ENCODE measurements around the gene ASIC4. TPM values are rescaled to one million over a fixed set of nuclear protein-coding genes. Genes with fewer than 3 reads are reported as not detected.

The ASIC4 gene
- total RNA-seq, 2 donors from 2014 or later = not detected

DNA sequence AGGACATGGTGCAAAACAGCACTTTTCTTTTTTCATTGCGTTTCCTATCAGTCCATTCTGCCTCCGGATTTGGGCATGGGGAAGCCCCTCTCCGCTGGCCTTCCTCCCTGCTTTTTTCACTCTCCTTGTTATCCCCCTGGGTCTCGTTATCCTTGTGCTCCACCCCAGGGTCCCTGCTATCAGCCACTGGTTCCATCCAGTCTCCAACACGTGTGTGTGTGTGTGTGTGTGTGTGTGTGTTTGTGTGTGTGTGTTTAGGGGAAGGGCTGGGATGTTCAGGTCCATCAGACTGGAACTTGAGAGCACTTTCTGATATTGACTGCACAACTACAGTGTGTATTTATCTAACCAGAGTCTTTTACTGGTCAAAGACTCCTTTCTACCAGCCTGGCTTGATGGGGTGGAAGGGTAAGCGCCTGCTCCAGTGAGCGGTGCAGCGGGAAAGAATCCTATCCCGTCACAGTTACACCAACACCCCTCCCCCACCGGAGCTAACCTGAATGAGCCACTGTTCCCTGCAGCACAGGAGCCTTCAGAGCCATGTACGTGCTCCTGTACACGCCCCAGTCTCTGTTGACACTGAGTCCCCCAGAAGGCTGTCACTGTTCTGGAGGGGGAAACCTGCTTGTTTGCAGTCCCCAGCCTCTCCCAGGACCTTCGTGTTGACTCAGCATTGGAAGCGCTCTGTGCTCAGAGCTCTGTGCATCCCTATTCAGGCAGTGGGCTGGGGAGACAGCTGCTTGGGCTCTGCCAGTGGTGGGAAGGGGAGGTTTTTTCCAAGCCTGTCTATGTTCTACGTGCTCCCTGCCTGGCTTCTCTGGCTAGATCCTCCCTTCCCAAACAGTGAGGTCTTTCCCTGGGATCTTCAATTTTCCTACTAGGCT lies 62.5 kb downstream of the ASIC4 start:
- Histone ChIP-seq H3K27ac (peak overlapping the region in 1 of 4 donors; percentile 43), H3K27me3 (no peaks in the 10 kb centered on the region), H3K36me3 (replicated peaks in 1 of 2; ENCODE audit: insufficient read depth in 1 of 2, low read depth in 2 of 2) (no peaks in the 10 kb centered on the region), H3K4me3 (no peak overlapping the region), H3K4me1 (peaks cover 26% of the 10 kb centered on the region), H3K9me3 (no peaks in the 10 kb centered on the region)
- WGBS, 2 donors = 46 to 56% methylated on average over 13 to 15 of the region's 15 CpGs
- ATAC-seq (peak; percentile 53), DNase-seq (peak; percentile 54 to 76 (median 68))
- intact Hi-C loops (cut with DNase I) = no loop called here
- TF ChIP-seq POLR2A (IDR thresholded peaks at IDR 0.05) = no peak
- TF ChIP-seq, protein P1, sequence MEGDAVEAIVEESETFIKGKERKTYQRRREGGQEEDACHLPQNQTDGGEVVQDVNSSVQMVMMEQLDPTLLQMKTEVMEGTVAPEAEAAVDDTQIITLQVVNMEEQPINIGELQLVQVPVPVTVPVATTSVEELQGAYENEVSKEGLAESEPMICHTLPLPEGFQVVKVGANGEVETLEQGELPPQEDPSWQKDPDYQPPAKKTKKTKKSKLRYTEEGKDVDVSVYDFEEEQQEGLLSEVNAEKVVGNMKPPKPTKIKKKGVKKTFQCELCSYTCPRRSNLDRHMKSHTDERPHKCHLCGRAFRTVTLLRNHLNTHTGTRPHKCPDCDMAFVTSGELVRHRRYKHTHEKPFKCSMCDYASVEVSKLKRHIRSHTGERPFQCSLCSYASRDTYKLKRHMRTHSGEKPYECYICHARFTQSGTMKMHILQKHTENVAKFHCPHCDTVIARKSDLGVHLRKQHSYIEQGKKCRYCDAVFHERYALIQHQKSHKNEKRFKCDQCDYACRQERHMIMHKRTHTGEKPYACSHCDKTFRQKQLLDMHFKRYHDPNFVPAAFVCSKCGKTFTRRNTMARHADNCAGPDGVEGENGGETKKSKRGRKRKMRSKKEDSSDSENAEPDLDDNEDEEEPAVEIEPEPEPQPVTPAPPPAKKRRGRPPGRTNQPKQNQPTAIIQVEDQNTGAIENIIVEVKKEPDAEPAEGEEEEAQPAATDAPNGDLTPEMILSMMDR (IDR thresholded peaks at IDR 0.05) = no peak

DNA sequence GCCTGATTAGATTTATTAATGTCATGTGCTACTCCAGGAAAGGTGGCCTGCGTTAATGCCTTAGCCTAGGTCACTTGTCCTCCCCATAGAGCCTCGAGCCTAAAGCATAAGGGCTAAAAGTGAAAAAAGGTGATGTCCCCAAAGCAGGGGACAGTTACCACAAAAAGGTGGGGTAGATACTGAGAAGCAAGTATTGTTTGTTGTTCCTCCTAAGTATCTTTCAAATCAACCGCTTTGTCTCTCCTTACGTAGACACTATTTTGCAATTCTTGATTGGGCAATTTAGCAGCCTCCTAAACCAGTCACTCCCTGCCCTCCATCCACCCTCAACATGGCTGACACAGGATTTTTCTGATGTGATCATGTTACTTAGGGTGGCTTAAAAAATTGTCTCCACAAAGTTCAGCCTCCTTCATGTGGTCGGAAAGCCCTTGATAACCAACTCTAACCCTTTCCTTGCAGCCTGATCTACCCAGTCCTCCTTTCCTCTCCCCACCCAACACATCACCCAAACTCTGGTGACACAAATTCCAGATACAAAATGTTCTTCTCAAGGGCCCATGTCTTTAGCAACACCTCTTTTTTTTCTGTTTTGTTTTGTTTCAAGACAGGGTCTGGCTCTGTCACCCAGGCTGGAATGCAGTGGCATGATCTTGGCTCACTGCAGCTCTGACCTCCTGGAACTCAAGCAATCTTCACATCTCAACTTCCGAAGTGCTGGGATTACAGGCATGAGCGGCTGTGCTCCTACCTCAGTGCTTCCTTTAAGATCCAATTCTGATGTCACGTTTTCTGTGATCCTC lies 64.7 kb downstream of the ASIC4 start:
- Histone ChIP-seq H3K4me3 (no peak overlapping the region), H3K36me3 (replicated peaks in 1 of 2; ENCODE audit: insufficient read depth in 1 of 2, low read depth in 2 of 2) (no peaks in the 10 kb centered on the region), H3K27me3 (no peaks in the 10 kb centered on the region), H3K9me3 (no peaks in the 10 kb centered on the region), H3K27ac (no peak overlapping the region), H3K4me1 (peaks cover 18% of the 10 kb centered on the region)
- WGBS, 2 donors = 72 to 73% methylated on average over 8 of the region's 8 CpGs
- ATAC-seq (no peak), DNase-seq (no peak)
- intact Hi-C loops (cut with DNase I) = no loop called here
- TF ChIP-seq, protein P1 (IDR thresholded peaks at IDR 0.05) = no peak
- TF ChIP-seq POLR2A (IDR thresholded peaks at IDR 0.05) = no peak

DNA sequence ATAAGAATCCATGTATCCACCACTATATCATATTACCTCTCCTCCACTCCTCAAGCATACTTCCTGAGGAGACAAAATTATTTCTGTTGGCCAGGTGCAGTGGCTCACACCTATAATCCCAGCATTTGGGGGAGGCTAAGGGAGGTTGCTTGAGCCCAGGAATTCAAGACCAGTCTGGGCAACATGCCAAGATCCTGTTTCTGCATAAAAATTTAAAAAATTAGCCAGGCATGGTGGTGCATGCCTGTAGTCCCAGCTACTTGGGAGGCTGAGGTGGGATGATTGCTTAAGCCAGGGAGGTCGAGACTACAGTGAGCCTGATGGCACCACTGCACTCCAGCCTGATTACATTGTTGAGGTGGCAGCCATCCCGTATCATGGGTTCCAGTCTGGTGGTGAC lies 67.1 kb downstream of the ASIC4 start:
- TF ChIP-seq, protein P1 (IDR thresholded peaks at IDR 0.05) = no peak
- TF ChIP-seq POLR2A (IDR thresholded peaks at IDR 0.05) = no peak
- no peak for ATAC-seq
- intact Hi-C loops (cut with DNase I) = no loop called here
- peaks cover 8% of the 10 kb centered on the region for H3K4me1 ChIP-seq
- WGBS, 2 donors = 61 to 75% methylated on average over 2 of the region's 2 CpGs
- H3K4me3 ChIP-seq = no peak overlapping the region
- no peaks in the 10 kb centered on the region for H3K36me3 ChIP-seq (replicated peaks in 1 of 2; ENCODE audit: insufficient read depth in 1 of 2, low read depth in 2 of 2)
- no peaks in the 10 kb centered on the region for H3K27me3 ChIP-seq
- DNase-seq = no peak
- H3K27ac ChIP-seq = no peak overlapping the region
- H3K9me3 ChIP-seq = no peaks in the 10 kb centered on the region

Small RNA genes within 50 kb of the gene (microRNA-seq; reads per million reads assigned to microRNA genes)
- gene MIR3132 (ENCODE audit: borderline number of aligned reads in 2 of 2, borderline replicate concordance in 2 of 2) = 0 reads per million in 2 donors

Small RNA genes within 50 kb of the gene (small RNA-seq; reads per million reads assigned to genes)
- gene MIR3132 = not detected

Other genes starting within 250 kb of the ASIC4 start
- gene DNAJB2, start 235.1 kb upstream of the ASIC4 start, total RNA-seq = 10 to 100 TPM; 60.3 to 68.0 TPM
- 10 to 100 TPM; 18.7 to 19.8 TPM for gene PTPRN, start 205.1 kb upstream of the ASIC4 start, total RNA-seq
- gene RESP18, start 181.7 kb upstream of the ASIC4 start, total RNA-seq = not detected
- gene DNPEP, start 126.6 kb upstream of the ASIC4 start, total RNA-seq = 10 to 100 TPM; 18.4 to 24.7 TPM
- gene DES, start 96.1 kb upstream of the ASIC4 start, total RNA-seq = 10 to 100 TPM; 12.7 to 23.1 TPM
- 1 to 10 TPM; 2.9 to 3.6 TPM for gene SPEG, start 79.6 kb upstream of the ASIC4 start, total RNA-seq
- 10 to 100 TPM; 40.5 to 57.4 TPM for gene GMPPA, start 15.6 kb upstream of the ASIC4 start, total RNA-seq
- gene CHPF, start 29.3 kb downstream of the ASIC4 start, total RNA-seq = 100 to 1,000 TPM; 115 to 232 TPM
- gene TMEM198, start 29.5 kb downstream of the ASIC4 start, total RNA-seq = 1 to 10 TPM; 3.3 to 5.7 TPM
- 100 to 1,000 TPM; 119 to 185 TPM for gene OBSL1, start 57.1 kb downstream of the ASIC4 start, total RNA-seq
- gene INHA, start 57.8 kb downstream of the ASIC4 start, total RNA-seq = 1 to 10 TPM in 1 of 2 donors, under 1 TPM in 1; 0.66 to 1.6 TPM
- gene STK11IP, start 83.4 kb downstream of the ASIC4 start, total RNA-seq = 10 to 100 TPM in 1 of 2 donors, 1 to 10 TPM in 1; 9.6 to 18.1 TPM
- gene SLC4A3, start 113.1 kb downstream of the ASIC4 start, total RNA-seq = 10 to 100 TPM in 1 of 2 donors, 1 to 10 TPM in 1; 2.6 to 10.9 TPM

Measured in body of pancreas (tissue), 4 donors.